HT1080 (cell line): Measurements from ENCODE around the gene TMEM270. TPM values are rescaled to one million over a fixed set of nuclear protein-coding genes. Genes with fewer than 3 reads are reported as not detected.
"Not testable (repeated sequence)": the region's sequence is repeated elsewhere in the genome, so short reads cannot be mapped to it uniquely, and the experiment has no call there.

Source experiments
- DNase-seq: peaks from one replicate; pipeline ENCODE4 v3.0.0-alpha.2; 2015; ENCODE audit warnings: low read depth
- total RNA-seq: library from RNA; depleted of rRNA; stranded (reverse); fragments of >200 nt; shearing (Covaris generic); gene quantifications from 2 replicates; pipeline ENCODE4 v1.2.3, GENCODE V29; 2014

TMEM270 gene
- total RNA-seq, 1 experiment from 2014 or later, result 0.23 TPM

DNA sequence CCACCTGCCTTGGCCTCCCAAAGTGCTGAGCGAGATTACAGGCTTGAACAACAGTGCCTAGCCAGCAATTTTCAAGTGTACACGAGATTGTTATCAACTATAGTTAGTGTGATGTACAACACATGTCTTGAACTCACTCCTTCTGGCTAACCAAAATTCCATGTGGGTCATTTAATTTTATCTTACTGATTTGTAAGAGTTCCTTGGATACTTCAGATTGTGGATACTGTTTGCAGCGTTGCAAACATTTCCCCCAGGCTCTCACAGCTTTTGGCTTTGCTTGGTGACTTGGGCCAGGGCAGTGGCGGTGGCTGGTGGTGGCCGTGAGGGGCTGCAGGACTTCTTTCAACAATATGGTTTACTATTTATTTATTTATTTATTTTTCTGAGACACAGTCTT is 8.5 kb upstream of the TMEM270 start:
- DNase-seq, result no peak

DNA sequence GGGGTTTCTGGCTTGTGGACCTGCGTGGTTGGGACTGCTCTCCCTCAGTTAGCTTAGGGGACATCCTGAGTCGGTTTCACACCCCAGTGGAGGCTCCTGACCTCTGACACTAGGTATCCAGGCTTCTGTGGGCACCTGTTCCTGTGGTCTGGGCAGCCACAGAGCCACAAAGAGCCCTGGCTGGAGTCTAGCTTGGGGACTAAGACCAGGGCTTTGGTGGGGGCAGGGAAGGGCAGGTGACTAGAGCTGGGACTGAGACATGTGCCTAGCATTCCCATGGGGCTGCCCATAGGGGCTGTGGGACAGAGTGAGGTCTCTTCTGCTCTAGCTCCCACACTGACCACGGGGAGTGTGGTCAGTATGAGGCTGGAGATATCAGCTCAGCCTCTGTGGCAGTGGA is 4.0 kb upstream of the TMEM270 start:
- no peak for DNase-seq

DNA sequence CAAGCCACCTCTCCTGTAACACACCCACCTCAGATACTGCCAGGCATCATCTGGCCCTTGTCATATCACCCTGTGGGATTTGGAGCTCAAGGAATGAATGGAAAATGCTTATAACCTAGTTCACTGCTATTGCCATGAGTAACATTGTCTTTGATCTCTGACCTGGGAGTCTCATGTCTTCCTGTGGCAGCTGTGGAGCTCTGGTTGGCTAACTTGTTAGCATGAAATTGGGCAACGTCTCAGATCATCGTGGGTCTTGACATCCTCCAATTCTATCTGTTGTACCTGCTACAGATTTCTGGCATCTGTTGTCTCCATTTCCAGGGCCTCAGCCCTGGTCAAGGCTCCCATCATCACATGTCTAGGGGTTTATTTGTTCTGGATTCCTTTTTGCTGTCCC is 2.2 kb upstream of the TMEM270 start:
- DNase-seq, result no peak

DNA sequence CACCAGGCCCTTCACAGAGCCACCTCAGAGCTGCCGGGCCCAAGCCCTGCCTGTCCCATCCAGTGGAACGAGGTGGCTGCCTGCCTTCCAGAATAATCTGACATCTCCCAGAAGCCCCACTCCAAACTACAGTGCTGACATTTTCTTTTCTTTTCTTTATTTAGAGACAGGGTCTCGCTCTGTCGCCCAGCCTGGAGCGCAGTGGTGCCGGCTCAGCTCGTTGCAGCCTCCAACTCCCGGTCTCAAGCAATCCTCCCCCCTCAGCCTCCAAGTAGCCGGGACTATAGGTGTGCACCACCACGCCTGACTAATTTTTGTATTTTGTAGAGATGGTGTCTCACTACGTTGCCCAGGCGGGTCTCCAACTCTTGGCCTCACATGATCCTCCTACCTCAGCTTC is 346 bp downstream of the TMEM270 start:
- DNase-seq, result no peak

DNA sequence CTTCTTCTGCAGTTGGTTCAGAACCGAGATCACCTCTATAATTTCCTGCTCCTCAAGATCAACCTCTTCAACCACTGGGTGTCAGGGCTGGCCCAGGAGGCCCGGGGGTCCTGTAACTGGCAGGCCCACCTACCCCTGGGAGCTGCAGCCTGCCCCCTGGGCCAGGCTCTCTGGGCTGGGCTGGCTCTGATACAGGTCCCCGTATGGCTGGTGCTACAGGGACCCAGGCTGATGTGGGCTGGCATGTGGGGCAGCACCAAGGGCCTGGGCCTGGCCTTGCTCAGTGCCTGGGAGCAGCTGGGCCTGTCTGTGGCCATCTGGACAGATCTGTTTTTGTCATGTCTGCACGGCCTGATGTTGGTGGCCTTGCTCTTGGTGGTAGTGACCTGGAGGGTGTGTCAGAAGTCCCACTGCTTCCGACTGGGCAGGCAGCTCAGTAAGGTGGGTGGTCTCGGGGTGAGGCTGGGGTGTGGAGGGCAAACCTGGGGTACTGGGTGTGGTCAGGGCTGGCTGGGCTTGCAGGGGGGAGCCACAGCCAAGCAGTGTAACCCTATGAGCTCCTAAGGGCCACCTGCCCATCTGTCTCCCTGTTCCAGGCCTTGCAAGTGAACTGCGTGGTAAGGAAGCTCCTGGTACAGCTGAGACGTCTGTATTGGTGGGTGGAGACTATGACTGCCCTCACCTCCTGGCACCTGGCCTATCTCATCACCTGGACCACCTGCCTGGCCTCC is 4.2 kb downstream of the TMEM270 start:
- DNase-seq, result no peak

DNA sequence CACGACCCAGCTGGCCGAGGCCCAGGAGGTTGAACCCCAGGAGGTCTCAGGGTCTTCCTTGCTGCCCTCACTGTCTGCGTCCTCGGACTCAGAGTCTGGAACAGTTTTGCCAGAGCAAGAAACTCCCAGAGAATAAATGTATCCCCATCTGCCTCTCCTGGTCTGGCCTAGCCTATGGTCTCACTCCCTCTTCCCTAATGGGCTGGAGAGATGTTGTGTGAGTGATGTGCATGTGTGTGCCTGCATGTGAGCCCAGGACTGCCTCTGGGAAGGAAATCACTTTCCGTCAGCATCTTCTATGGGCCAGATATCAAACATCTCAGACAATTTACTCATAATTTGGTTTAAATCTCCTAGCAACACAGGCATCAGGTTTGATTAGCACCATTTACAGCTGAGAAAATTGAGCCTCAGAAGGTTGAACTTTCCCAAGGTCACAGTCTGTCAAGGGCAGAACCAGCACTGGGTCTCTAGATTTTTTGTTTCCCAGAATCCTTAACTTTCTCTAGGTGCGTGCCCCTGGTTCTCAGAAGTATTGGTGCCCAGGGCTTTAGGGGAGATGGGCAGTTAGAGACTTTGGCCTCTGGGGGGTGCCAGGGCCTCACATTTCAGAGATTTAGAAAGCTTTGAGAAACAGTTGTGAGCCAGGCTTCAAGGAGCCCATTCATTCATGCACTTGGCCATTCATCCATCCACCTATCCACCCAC is 4.9 kb downstream of the TMEM270 start:
- DNase-seq, result peak; percentile 44

DNA sequence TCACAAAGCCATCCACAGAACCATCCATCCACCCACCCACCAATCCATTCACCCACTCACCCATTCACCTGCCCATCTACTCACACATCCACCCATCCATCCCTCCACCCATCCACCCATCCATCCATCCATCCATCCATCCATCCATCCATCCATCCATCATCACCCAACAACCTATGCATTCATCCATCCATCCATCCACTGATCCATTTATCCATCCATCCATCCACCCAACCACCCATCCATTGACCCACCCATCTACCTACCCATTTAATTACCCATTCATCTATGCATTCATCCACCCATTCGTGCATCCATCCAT is 5.4 kb downstream of the TMEM270 start:
- DNase-seq, result no peak

DNA sequence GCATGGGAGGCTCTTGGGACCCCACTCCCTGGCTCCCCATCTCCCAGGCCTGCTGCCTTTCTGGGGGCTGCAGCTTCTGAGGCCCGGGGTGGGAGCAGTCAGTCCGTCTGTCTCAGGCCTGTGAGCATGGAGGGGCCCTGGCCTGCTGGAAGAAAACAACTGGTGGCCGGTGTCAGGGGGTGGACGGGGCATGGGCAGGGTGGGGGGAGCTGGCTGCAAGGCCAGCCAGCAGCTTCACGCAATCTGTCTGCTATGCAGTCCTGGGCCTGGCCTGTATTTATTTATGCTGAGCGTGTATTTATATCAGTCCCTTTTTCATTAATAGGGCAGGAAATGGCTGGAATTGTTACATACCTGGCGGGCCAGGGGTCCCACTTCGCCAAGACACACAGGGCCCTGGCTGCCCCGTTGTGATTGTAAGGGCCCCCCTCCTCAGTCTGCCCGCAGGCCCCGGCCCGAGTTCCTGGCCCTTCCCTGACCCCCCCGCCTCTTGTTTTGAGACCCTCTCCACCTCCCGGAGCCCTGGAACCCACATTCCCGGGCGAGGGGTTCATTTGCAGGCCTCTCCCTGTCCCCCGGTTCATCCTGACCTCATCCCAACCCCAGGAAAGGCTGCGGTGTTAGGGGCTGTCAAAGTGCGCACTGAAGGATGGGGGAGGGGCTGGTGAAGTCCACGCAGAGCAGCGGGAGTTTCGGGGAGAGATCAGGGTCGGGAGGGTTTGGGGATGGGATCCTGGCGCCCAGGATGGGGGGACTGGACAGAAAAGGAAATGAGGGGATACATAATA is 8.2 kb downstream of the TMEM270 start:
- DNase-seq, result no peak

DNA sequence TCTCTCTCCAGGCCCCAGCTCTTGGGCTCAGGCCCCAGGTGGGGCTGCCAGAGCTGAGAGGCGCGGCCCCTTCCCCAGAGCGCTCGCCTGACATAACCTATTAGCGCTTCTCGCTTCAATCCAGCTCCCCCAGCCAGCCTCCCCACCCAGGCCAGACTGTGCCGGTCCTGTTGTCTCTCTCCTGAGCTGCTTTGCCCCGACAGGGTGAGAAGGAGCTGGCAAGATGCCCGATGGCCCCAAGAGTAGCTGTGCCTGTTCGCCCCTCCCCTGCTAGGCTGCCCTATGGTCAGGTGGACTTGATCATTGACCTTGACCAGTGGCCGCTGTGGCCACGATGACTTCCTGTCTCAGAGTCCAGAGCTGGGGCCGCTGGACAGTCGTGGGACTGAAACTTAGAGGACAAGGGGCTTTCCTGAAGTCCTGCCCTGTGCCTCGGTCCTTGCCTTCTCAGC is 9.1 kb downstream of the TMEM270 start:
- no peak for DNase-seq

DNA sequence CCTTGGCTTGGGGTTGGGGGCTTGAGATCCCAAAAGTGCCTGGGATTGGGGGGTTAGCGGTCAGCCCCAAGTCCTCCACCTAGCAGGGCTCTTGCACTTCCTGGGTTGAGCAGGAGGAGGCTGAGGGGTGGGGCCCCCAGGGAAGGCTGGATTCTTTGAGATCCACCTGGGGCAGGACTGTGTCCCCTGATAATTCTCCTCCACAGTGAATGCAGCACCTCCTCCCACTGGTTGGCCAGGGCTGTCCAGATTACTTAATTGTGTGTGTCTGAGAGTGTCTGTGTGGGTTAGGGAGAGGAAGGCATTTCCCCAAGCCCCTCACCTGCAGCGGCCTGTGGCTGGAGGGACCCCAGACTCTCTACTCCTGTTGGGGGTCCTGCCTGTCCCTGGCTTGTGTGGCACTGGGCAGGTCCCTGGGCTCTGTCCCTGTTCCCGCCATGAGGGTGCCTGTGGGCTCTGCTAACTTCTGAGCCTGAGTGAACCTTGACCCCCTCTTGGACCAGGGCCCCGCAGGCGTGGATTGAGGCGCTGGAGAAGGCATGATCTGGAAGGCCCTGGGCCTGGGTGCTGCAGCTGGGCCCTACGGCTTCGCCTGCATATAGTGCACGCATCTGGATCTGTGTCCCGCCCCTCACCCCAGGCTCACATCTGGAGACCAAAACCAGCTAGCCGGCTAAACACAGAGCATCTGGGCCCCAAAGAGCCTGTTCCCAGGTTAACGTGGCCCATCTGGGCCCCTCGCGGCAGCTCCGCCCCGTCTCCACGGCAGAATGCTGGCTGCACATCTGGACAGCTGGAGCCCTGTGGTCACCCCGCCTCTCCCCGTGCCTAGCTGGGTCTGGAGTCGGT is 10.4 kb downstream of the TMEM270 start:
- no peak for DNase-seq

DNA sequence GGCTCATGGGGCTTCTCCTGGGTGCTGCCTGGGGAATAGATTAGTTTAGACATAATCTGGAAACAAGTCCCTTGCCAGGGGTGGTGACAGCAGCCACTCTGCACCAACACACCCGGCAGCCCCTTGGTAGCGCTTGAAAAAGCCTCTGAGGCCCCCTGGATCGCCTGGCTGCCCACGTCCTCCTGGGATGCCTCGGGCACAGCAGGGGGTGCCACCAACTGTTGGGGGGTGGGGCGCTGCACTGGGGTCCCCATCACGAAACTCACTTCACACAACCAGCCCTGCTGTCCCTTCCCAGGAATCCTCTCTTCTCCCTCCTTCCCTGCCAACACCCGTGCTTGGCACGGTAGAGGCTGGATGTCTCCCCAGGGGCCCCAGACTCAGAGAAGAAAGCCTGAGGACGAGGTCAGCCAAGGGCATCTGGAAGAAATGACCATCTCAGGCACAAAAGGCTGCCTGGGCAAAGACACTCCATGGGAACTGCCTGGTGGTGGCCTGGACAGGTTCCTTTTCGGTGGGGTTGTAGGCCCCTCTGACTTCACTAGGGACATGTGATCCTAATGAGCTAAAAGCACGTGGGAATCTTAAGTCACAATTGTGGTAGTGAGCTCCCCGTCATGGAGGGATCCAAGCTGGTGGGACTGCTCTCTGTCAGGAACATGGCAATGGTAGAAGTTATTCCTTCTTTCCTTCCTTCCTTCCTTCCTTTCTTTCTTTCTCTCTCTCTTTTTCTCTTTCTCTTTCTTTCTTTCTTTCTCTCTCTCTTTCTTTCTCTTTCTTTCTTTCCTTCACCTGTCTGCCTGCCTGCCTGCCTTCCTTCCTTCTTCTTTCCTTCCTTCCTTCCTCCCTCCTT is 11.3 kb downstream of the TMEM270 start:
- DNase-seq, result no peak

DNA sequence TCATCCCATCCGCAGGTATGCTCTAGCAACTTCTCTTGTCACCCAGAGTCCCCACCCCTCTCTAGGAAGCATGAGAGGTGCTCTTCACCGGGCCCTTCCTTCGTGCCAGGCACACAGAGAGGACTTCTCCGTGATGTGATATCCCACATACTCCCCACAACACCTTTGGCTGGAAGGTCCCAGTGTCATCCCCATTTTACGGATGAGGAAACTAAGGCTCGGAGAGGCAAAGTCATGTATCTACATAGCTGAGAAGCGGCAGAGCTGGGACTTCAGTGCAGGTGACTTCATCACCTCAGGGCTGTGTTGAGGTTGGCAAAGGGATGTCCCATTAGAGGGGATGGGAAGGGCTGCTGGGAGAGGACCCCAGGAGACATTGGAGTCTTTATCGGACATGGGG is 15.4 kb downstream of the TMEM270 start:
- DNase-seq, result no peak

DNA sequence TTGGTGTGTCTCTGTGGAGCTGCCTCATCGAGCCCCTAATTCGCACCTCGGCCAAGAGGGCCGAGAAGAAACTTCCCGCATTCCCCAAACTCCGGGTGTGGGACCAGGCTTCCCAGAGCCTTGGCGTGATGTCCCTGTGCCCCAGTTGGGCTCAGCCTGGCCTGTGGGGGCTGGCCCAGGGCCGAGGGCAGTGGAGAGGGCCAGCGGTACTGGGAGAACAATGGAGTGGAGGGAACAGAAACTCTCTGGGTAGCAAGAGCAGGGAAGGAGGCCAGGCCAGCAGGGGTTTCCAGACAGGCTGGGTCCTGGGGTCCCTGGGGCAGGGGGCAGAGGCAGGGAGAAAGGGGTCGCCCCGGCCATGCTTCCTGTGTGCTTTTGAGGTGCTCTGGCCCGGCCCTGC is 16.0 kb downstream of the TMEM270 start:
- no peak for DNase-seq

DNA sequence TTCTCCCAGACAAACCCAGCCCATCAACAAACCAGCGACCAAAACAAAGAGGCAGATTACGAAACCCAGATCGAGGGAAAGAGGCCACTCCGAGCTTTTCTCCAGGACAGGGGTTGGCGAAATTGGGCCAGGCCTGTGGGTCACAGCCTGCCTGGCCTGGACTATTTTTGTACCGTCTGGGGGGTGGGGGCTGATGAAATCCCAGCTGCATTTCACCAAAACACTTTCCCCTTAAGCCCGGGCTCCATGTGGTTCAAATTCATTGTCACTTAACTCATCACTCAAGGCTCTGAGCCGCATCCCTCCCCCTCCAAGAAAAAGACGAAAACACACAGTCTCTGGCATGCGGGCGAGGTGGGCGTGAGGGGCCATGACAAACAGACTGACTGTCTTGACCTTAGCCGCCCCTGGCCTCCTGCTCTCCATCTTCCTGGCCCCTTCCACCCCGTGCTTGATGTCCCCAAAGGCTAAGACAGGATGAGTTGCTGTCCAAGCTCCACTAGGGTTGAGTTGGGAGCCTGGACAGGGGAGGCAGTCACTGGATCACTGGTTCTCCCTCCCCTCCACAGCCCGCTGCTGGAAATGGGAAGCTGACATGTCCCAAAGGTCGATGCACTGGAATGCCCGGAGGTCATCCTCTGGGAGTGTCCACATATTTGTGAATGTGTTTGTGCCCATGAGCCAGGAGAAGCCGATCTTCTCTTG is 19.2 kb downstream of the TMEM270 start:
- no peak for DNase-seq

DNA sequence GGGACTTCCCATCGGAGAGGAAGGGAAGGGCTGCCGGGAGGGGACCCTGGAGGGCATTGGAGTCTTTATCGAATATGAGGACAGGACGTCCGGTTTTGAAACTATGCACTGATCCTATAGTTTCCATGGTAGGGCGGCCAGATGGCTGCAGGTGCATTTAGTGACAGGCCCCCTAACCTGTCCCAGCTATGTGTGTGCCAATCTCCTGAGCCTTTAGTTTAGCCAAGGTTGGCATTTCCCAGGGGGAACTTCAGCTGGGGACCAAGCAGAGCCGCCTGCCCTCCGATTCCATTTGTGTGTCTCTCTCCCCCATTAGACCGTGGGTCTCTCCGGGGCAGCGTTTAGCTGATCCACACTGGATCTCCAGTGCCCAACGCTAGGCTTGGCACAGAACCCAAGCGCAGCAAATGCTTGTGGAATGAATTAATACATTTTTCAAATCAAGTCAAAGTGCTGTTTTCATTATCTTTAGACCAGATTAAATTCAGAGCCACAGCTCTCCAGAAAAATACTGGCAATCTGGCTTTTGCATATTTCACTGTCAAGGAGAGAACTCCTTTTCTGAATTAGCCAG is 19.9 kb downstream of the TMEM270 start:
- no peak for DNase-seq

DNA sequence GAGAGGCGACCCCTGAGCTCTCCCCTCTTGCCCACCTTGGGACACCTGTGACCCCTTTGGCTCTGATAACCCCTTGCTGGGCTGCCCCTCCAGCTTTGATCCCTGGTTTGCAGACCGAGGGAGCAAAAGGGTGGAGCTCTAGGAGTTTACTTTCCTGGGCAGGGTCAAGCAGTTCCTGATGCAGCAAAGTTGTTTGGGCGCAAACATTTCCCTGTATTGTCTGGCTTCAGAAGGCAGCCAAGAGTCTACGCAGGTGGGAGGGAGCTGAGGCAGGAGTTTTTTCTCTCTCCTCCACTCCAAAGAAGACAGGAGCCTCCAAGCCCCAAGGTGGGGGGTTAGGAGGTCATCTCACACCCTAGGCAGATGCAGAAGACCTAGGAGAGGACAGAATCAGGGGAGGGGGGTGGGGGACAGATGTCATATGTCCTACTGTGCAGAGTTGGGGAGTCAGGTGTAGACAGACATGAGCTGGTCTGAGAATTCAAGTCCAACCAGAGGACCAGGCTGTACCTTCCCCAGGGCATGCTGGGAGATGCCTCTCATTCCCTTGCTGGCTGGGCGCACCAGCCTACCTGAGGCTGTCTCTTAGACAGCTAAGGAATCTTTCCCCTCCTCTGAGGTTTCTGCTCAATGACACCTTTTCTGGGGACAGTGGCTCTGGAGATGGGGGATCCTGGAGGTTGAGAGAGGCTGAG is 20.5 kb downstream of the TMEM270 start:
- no peak for DNase-seq

DNA sequence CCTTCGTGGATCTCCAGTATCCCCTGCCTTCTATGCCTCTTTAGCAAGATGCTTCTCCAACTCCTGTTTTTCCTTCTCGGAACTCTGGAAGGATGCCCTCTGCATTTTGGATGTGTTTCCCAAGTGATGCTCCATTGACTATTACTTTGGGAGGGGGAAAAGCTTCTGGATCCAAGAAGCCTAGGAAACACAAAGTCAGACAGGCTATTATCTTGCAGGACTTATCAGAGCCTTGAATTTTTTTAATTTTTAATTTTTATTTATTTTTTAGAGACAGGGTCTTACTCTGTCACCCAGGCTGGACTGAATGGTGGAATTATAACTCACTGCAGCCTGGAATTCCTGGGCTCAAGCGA is 21.1 kb downstream of the TMEM270 start:
- DNase-seq, result no peak

DNA sequence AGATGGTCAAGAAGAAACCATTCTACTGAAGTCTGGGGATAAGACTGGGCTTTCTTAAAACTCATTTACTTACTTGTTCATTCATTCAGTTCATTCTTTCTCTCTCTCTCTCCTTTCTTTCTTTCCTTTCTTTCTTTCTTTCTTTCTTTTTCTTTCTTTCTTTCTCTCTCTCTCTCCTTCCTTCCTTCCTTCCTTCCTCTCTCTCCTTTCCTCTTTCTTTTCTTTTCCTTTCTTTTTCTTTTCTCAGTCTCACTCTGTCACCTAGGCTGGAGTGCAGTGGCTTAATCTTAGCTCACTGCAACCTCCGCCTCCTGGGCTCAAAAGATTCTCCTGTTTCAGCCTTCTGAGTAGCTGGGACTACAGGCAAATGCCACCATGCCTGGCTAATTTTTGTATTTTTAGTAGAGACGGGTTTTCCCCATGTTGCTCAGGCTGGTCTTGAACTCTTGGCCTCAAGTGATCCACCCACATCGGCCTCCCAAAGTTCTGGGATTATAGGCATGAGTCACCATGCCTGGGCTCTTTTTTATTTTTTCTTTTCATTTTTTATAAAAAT is 24.0 kb downstream of the TMEM270 start:
- DNase-seq, result not testable (repeated sequence)
